ACHN (cell line): ENCODE results near the gene SPTBN1.

Experiments used
- DNase-seq: peaks from one replicate; pipeline ENCODE4 v3.0.0-alpha.2; 2015
- in situ Hi-C: cut with HindIII; loops from 2 replicates; pipeline ENCODE4 v1.10.0; 2017; ENCODE audit warnings: low sequenced_read_pairs, low pct_ligation_motif_present, low pct_unique_long_range_greater_than_20kb

Gene SPTBN1

GRCh38 chr2:54575379-54575888 lies 119.3 kb downstream of the SPTBN1 start:
- DNase-seq: no peak
- in situ Hi-C loops: no loop called here

GRCh38 chr2:54577035-54577434 lies 120.9 kb downstream of the SPTBN1 start:
- DNase-seq: no peak
- in situ Hi-C loops: no loop called here

GRCh38 chr2:54577944-54578647 lies 122.0 kb downstream of the SPTBN1 start:
- no peak for DNase-seq

GRCh38 chr2:54578648-54579045 lies 122.5 kb downstream of the SPTBN1 start:
- in situ Hi-C loops: no loop called here
- DNase-seq: no peak

More at GRCh38 chr2:54577944-54578647, 122.0 kb downstream of the SPTBN1 start:
- in situ Hi-C loops: no loop called here

GRCh38 chr2:54579061-54579681 lies 123.0 kb downstream of the SPTBN1 start:
- in situ Hi-C loops: no loop called here
- no peak for DNase-seq

GRCh38 chr2:54579682-54580620 lies 123.8 kb downstream of the SPTBN1 start:
- in situ Hi-C loops: no loop called here
- DNase-seq: no peak

- in situ Hi-C loops: no loop called here
- no peak for DNase-seq
These were observed 125.4 kb downstream of the SPTBN1 start for GRCh38 chr2:54581326-54582039.

GRCh38 chr2:54582987-54583386 lies 126.9 kb downstream of the SPTBN1 start:
- no peak for DNase-seq
- in situ Hi-C loops: no loop called here

- DNase-seq: no peak
- in situ Hi-C loops: no loop called here
These were observed 128.5 kb downstream of the SPTBN1 start for GRCh38 chr2:54584598-54584997.

GRCh38 chr2:54585136-54585733 lies 129.1 kb downstream of the SPTBN1 start:
- in situ Hi-C loops: no loop called here
- DNase-seq: no peak

- in situ Hi-C loops: no loop called here
These were observed 129.9 kb downstream of the SPTBN1 start for GRCh38 chr2:54586062-54586461.

GRCh38 chr2:54586494-54586893 lies 130.4 kb downstream of the SPTBN1 start:
- in situ Hi-C loops: no loop called here
- no peak for DNase-seq

More at GRCh38 chr2:54586062-54586461, 129.9 kb downstream of the SPTBN1 start:
- no peak for DNase-seq

- no peak for DNase-seq
- in situ Hi-C loops: no loop called here
These were observed 131.3 kb downstream of the SPTBN1 start for GRCh38 chr2:54587171-54588016.

GRCh38 chr2:54588244-54588899 lies 132.2 kb downstream of the SPTBN1 start:
- in situ Hi-C loops: no loop called here
- no peak for DNase-seq

GRCh38 chr2:54589038-54589339 lies 132.9 kb downstream of the SPTBN1 start:
- no peak for DNase-seq
- in situ Hi-C loops: no loop called here

- in situ Hi-C loops: no loop called here
- DNase-seq: no peak
These were observed 133.5 kb downstream of the SPTBN1 start for GRCh38 chr2:54589340-54590215.
